ENCODE data around the gene KLF1.

Gene KLF1

DNA sequence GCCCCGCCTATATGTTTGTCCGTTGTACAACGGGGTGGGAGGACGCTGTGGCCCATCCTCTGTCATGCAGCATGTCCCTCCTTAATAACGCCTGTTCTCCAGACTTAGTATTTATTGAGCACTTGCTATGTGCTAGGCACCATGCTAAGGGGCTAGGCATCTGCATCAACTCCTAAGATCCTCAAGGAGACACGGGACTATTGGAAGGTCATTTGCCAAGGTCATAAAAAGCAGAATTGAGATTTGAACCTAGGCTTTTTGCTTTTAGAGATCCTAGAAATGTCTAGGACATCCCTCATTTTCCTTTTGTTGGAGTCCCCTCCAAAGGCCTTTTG is 50.5 kb downstream of the KLF1 start:
- no peak for DNase-seq

DNA sequence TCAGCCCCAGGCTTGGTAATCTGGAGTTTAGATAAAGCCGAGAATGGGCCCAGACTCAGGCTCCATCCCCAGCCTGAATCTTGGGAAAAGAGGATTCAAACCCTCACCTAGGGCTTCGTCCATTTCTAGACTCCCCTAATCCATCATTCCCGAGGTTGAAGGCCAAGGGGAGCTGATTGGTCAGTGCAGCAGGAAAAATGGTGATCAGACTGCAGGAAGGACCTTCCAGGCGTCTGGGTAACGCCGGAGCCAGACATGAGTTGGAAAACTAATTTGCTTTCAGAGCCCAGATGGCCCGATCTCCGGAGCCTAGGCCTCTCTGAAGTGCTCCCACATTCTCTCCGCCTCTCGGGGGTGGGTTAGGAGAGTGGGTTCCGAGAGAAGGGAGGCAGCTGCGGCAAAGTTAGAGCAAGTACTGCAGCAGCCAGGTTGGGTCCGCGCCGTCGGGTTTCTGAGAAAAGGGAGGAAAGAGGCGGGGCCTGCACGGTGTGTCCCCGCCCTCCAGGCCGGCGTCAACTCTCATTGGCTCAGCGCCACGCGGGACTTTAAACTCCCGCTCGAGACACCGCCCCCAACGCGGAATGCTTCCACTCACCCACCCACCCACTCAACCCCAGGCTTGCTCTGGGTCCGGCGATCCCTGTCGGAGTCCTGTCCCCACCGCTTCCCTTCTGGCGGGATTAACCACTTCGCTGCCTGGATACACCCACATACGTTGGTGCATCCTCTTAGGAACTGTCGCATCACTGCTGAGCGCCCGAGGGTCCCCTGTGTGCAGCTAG is 51.8 kb downstream of the KLF1 start:
- DNase-seq = peak; percentile 94

DNA sequence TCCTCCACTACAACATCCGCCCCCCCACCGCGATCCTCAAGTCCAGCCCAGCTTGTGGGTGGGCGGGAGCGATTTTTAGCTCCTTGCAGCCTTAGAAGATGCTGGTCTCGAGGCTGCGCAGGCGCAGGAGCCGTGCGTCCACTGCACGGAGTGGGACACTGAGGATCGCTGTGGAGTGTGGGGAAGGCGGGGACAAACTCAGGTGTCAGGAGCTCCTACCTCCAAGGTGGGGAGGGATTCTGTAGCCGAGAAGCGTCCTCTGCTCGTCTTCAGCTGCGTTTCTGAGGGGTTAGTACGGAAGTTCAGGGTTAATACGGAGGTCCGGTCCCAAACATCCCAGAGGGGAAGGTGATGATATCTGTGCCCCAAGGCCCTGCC is 52.4 kb downstream of the KLF1 start, which contains the start of gene RTBDN:
Gene RTBDN (minus strand): TSS at position 14 of the 378 bp plus-strand sequence. CDS start 4,600 bp downstream, outside the sequence.
- peak; percentile 85 for DNase-seq

Measured in NCI-H82 (cell line).